Liver (tissue), 9 donors: ENCODE measurements around the gene ZFYVE27. TPM values are rescaled to one million over a fixed set of nuclear protein-coding genes. Genes with fewer than 3 reads are reported as not detected.

Source experiments
- DNase-seq: peaks from one replicate; pipeline ENCODE4 v3.0.0-alpha.2; 2017; ENCODE audit warnings: low spot score
- H3K27ac ChIP-seq, 2 donors: one replicate each; pipeline ENCODE4 v1.7.0; 2013; ENCODE audit warnings: inconsistent platforms in 2 of 2, low read length in 2 of 2, control low read depth in 1 of 2, low read depth in 1 of 2, mild to moderate bottlenecking in 1 of 2
- H3K27me3 ChIP-seq, 4 donors: one replicate each; pipeline versions ENCODE4 v1.6.1 to v1.7.0; 2013; ENCODE audit warnings: low read length in 3 of 4, inconsistent platforms in 1 of 4, mild to moderate bottlenecking in 1 of 4, moderate library complexity in 1 of 4; ENCODE audit not compliant: control insufficient read depth in 4 of 4, insufficient read depth in 4 of 4
- H3K36me3 ChIP-seq, 4 donors: one replicate each; pipeline versions ENCODE4 v1.6.1 to v1.7.0; 2013; ENCODE audit warnings: low read length in 3 of 4, mild to moderate bottlenecking in 3 of 4, low read depth in 1 of 4, moderate library complexity in 1 of 4; ENCODE audit not compliant: control insufficient read depth in 4 of 4, insufficient read depth in 3 of 4
- H3K4me1 ChIP-seq, 4 donors: one replicate each; pipeline versions ENCODE4 v1.6.1 to v1.7.0; 2013; ENCODE audit warnings: low read length in 3 of 4, mild to moderate bottlenecking in 3 of 4, moderate library complexity in 1 of 4; ENCODE audit not compliant: control insufficient read depth in 4 of 4, insufficient read depth in 4 of 4
- H3K4me3 ChIP-seq, 3 donors: one replicate each; pipeline versions ENCODE4 v1.6.1 to v1.7.0; 2013; ENCODE audit warnings: low read length in 3 of 3, control low read depth in 1 of 3, low read depth in 1 of 3, mild to moderate bottlenecking in 1 of 3
- H3K9ac ChIP-seq, 2 donors: one replicate each; pipeline ENCODE4 v1.7.0; 2013; ENCODE audit warnings: low read length in 2 of 2, mild to moderate bottlenecking in 2 of 2, moderate library complexity in 2 of 2, control low read depth in 1 of 2, low read depth in 1 of 2
- H3K9me3 ChIP-seq, 4 donors: one replicate each; pipeline versions ENCODE4 v1.6.1 to v1.7.0; 2013; ENCODE audit warnings: low read length in 3 of 4; ENCODE audit not compliant: control insufficient read depth in 4 of 4
- ATF3 ChIP-seq: IDR thresholded peaks from 2 replicates; pipeline ENCODE4 v1.6.1; 2016; ENCODE audit warnings: antibody characterized with exemption
- EGR1 ChIP-seq, 2 donors: IDR thresholded peaks; 2 replicates each; pipeline ENCODE4 v1.6.1; 2016 to 2018; ENCODE audit warnings: antibody characterized with exemption in 2 of 2, low read depth in 2 of 2
- FOXA1 ChIP-seq: IDR thresholded peaks from 2 replicates; pipeline ENCODE4 v1.6.1; 2016; ENCODE audit warnings: antibody characterized with exemption
- FOXA2 ChIP-seq: IDR thresholded peaks from 2 replicates; pipeline ENCODE4 v1.6.1; 2016; ENCODE audit warnings: antibody characterized with exemption
- HNF4A ChIP-seq, 2 donors: conservative IDR thresholded peaks; 2 replicates each; pipeline ENCODE4 v1.6.1; 2016; ENCODE audit warnings: antibody characterized with exemption in 2 of 2, mild to moderate bottlenecking in 2 of 2
- HNF4G ChIP-seq: IDR thresholded peaks from 2 replicates; pipeline ENCODE4 v1.6.1; 2016; ENCODE audit warnings: antibody characterized with exemption
- JUND ChIP-seq, 2 donors: IDR thresholded peaks; 2 replicates each; pipeline ENCODE4 v1.6.1; 2016; ENCODE audit warnings: antibody characterized with exemption in 2 of 2
- MAX ChIP-seq: IDR thresholded peaks from 2 replicates; pipeline ENCODE4 v1.6.1; 2016; ENCODE audit warnings: antibody characterized with exemption
- RAD21 ChIP-seq, 2 donors: IDR thresholded peaks; 2 replicates each; pipeline ENCODE4 v1.6.1; 2016; ENCODE audit warnings: antibody characterized with exemption in 2 of 2, mild to moderate bottlenecking in 2 of 2
- RXRA ChIP-seq, 2 donors: IDR thresholded peaks; 2 replicates each; pipeline ENCODE4 v1.6.1; 2017 to 2018; ENCODE audit warnings: antibody characterized with exemption in 2 of 2, mild to moderate bottlenecking in 1 of 2
- SP1 ChIP-seq: IDR thresholded peaks from 2 replicates; pipeline ENCODE4 v1.6.1; 2018; ENCODE audit warnings: antibody characterized with exemption, mild to moderate bottlenecking
- TAF1 ChIP-seq: conservative IDR thresholded peaks from 2 replicates; pipeline ENCODE4 v1.6.1; 2016; ENCODE audit warnings: antibody characterized with exemption, mild to moderate bottlenecking
- YY1 ChIP-seq: IDR thresholded peaks from 2 replicates; pipeline ENCODE4 v1.6.1; 2016; ENCODE audit warnings: antibody characterized with exemption, mild to moderate bottlenecking
- ZBTB33 ChIP-seq: IDR thresholded peaks from 2 replicates; pipeline ENCODE4 v1.6.1; 2016; ENCODE audit warnings: antibody characterized with exemption
- WGBS: extraction: QIAGEN DNeasy Blood & Tissue Kit; methylation state at CpG from one replicate; pipeline ENCODE4 v1.1.7; 2013; 5-methylcytosine and 5-hydroxymethylcytosine counted together
- polyA plus RNA-seq, 2 donors: library from polyadenylated mRNA; stranded (reverse) in 1 of 2; unstranded in 1 of 2; fragments of 200-250 nt in 1 of 2; fragments of >200 nt in 1 of 2; fragmentation: Nextera tagmentation in 1 of 2; extraction: Ambion mirVana in 1 of 2; gene quantifications; one replicate each; pipeline versions ENCODE4 v1.2.1 to v1.2.3, GENCODE V29; 2013 to 2015
- total RNA-seq, 2 donors: library from RNA; depleted of rRNA; stranded (reverse); fragments of >200 nt; gene quantifications; one replicate each; pipeline ENCODE4 v1.2.3, GENCODE V29; 2014
- donor health status: healthy.
- donor health status: healthy.
- donor health status: healthy.
- donor health status: healthy.
- donor health status: healthy.

ZFYVE27 gene
- total and polyA plus RNA-seq, 4 donors = 10.2 to 25.9 (median 13.1) TPM

- peak; percentile 69 for TF ChIP-seq ZBTB33
- TF ChIP-seq RAD21 (IDR thresholded peaks at IDR 0.05) = peak; percentile 20 to 29
- peak; percentile 53 to 97 for TF ChIP-seq EGR1 (IDR thresholded peaks at IDR 0.05; ENCODE audit: low read depth in 2 of 2)
- peak; percentile 67 for TF ChIP-seq YY1
- no peak for TF ChIP-seq FOXA2
- peak; percentile 68 to 92 for TF ChIP-seq RXRA (IDR thresholded peaks at IDR 0.05)
- no peak for TF ChIP-seq TAF1
- peak; percentile 37 for TF ChIP-seq FOXA1
- peak; percentile 82 for TF ChIP-seq SP1
- peak; percentile 69 to 85 for TF ChIP-seq HNF4A (conservative IDR thresholded peaks at IDR 0.05)
Observed at GRCh38 chr10:97718659-97719142, 18.2 kb upstream of the ZFYVE27 start (continued).

DNA sequence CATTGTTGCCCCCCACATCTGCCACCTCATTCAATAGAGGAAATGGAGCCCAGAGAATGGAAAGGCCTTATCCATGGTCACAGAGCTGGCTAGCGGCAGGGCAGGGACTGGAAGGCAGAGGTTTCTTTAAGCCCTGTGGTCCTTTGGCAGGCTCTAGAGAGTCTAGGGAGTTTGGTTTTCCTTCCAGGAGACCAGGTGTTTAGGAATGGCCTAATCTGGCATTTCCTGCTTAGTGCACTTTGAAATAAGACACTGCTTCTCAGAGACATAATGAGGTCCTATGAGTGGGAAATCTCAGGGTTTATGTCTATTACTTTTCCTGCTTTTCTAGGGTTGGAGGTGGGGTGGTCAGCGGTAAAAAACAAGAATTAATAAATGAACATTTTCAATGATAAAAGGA lies 17.3 kb upstream of the ZFYVE27 start:
- Histone ChIP-seq H3K4me1 (peaks cover 2 to 12% (median 7%) of the 10 kb centered on the region in 4 donors), H3K9ac (no peak overlapping the region), H3K4me3 (no peak overlapping the region), H3K36me3 (no peaks in the 10 kb centered on the region), H3K27me3 (no peaks in the 10 kb centered on the region), H3K27ac (no peak overlapping the region), H3K9me3 (no peaks in the 10 kb centered on the region)
- no peak for TF ChIP-seq ZBTB33
- no peak for TF ChIP-seq RAD21 (IDR thresholded peaks at IDR 0.05)
- WGBS = 97% methylated on average over 2 of the region's 2 CpGs
- DNase-seq = no peak

DNA sequence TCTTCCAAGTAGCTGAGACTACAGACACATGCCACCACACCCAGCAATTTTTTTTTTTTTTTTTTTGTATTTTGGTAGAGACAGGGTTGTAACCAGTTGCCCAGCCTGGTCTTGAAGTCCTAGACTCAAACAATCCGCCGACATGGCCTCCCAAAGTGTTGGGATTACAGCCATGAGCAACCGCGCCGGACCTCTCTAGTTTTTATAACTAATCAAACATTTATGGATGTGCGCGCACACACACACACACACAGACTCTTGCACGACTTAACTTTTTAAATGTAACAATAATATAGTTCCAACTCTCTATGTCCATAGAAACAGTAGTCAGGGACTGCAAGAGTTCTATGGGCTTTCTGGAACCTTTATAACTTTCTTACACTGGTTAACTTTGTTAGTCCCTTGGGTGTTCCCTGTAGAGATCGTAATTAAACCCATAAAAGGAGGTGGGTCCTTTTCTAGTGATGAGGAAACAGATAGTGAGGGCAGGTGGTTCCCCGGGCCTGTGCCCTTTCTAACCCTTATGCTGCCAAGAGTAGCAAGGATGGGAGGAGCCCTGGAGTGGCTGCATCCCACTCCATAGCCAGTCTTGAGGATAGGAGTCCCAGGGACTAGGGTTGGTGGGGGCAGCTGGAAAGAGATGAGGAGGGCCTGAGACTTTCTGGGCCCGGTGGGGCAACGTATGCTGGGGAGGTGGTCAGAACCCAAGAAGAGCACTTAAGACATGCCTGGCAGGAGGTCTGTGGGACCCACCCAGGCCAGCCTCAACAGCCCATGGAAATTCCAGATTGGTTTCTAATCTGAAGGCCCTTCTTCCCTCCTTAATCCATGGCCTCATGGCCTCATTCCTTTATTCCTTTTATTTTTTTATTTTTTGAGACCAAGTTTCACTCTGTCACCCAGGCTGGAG lies 14.8 kb upstream of the ZFYVE27 start:
- H3K9me3 ChIP-seq = no peaks in the 10 kb centered on the region
- H3K4me3 ChIP-seq = no peak overlapping the region
- peaks cover 2 to 17% (median 9%) of the 10 kb centered on the region in 4 donors for H3K4me1 ChIP-seq
- TF ChIP-seq HNF4A (conservative IDR thresholded peaks at IDR 0.05) = no peak
- TF ChIP-seq HNF4G = no peak
- no peak for TF ChIP-seq JUND (IDR thresholded peaks at IDR 0.05)
- TF ChIP-seq MAX = no peak
- no peak for TF ChIP-seq FOXA2
- no peak for TF ChIP-seq ATF3
- no peak for TF ChIP-seq RXRA (IDR thresholded peaks at IDR 0.05)
- no peak overlapping the region for H3K27ac ChIP-seq
- DNase-seq = no peak
- no peaks in the 10 kb centered on the region for H3K36me3 ChIP-seq
- H3K27me3 ChIP-seq = no peaks in the 10 kb centered on the region
- 73% methylated on average over 12 of the region's 12 CpGs for WGBS
- no peak overlapping the region for H3K9ac ChIP-seq
